Activated naive CD4-positive, alpha-beta T cell (primary cell): ENCODE data around the gene LRP11.
A peak's percentile ranks its signal among the peaks of the same experiment; 100 is the strongest.
"Not testable (repeated sequence)": the region's sequence is repeated elsewhere in the genome, so short reads cannot be mapped to it uniquely, and the experiment has no call there.

Source experiments
- DNase-seq, 4 experiments: peaks; one replicate each; lab custom pipeline; 2025; lab: John Stamatoyannopoulos, UW

Gene LRP11

DNA sequence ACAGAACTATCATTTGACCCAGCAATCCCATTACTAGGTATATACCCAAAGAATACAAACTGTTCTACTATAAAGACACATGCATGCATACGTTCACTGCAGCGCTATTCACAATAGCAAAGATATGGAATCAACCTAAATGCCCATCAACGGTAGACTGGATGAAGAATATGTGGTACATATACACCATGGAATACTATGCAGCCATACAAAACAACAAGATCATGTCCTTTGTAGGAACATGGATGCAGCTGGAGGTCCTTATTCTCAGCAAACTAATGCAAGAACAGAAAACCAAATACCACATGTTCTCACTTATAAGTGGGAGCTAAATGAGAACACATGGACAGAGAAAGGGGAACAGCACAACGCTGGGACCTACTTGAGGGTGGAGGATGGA is 15.8 kb downstream of the LRP11 start:
- not testable (repeated sequence) for DNase-seq

DNA sequence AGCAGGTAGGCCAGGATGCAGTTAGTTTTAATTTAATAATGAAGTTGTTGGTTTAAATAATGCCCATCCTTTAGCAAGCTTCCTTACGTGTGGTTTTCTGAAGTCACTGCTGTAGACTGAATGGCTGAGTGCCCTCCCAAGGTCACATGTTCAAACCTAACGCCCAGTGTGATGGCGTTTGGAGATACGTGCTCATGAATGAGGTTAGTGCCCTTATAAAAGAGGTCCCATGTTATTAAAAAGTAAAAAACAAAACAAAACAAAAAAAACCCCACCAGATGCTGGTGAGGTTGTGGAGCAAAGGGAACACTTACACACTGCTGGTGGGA is 16.3 kb downstream of the LRP11 start:
- DNase-seq, result no peak

DNA sequence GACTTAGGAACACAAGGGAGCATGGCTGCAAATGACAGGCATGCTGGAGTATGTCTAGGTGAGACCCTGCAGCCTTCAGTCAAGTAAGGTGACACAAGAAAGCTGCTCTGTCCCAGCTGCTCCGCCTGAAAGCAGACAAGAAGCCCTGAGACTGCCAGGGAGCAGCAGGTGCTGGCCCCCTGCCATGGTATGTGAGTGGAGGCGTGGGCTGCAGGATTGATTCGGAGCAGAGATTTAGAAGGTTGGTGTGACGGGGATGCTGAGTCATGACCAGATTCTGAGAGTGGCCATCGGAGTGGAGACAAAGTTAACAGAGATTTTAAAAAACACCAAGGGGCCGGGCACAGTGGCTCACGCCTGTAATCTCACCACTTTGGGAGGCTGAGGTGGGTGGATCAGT is 17.8 kb downstream of the LRP11 start:
- DNase-seq, result no peak

DNA sequence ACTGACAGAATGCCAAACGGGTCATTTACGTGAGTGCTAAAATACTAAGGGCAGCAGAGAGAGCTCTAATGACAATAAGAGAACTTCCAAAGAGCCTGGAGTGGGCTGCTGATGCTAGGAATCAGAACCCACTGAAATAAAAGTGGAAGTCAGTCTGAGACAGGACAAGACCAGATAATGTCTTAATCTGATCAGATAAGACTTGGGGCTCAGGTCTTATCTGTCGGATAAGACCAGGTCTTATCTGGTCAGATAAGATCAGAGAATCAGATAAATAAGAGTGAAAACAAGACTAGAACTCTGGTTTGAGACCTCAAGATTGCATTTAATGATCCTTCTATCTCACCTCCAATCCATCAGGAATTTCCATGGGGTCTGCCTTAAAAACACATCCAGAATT is 18.6 kb downstream of the LRP11 start:
- DNase-seq, result no peak

DNA sequence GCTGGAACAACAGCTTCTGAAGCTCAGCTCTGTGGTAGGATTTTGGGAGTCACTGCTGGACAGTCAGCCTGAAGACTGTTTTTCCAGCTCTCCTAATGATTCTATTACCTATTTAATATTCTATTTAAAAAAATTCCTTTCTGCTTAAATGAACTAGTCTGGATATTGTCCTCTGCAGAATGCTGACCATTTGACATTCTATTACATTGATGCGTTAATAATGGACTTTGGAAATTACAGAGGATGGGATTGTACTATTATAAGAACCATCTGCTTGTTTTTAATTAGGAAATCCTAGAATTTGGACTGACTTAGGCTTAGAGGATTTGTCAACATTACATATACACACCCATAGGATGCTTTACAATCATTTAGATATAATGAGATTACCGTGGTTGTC is 19.7 kb downstream of the LRP11 start:
- no peak for DNase-seq

DNA sequence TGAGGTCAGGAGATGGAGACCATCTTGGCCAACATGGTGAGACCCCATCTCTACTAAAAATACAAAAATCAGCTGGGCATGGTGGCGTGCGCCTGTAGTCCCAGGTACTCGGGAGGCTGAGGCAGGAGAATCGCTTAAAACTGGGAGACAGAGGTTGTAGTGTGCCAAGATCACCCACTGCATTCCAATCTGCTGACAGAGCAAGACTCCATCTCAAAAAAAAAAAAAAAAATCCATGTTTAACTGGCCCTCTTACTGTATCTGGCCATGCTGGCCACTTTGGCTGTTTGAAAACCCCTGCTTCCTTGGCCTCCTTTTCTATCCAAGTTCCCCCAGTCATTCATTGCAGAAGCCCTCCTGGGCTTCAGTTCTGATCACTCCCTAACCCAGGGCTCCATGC is 20.1 kb downstream of the LRP11 start:
- not testable (repeated sequence) for DNase-seq

DNA sequence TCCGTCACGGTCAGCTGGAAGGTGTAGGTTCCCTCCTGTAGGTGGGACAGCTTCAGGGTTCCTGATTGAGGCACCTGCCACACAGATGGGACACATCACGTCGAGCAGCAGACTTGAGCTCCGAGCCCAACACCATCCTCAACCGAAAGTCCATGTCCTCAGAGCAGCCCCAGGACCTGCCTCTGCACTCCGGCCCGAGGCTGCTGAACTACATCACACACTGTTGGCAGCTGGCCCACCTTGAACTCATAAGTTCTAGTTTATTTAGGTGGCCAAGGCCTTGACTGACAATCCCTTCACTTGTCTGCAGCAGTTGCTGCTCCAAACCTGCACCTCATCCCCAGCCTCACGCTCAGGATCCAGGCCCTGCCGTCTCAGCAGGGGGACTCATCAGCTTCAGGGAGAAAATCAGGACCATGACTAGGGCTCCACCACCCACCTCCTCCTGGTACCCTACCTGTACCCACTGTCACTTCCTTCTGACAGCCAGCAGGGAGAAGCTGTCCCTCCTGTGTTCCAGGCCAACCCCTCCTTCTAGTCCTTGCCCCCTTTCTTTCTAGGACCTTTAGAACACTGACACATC is 21.0 kb downstream of the LRP11 start:
- no peak for DNase-seq

DNA sequence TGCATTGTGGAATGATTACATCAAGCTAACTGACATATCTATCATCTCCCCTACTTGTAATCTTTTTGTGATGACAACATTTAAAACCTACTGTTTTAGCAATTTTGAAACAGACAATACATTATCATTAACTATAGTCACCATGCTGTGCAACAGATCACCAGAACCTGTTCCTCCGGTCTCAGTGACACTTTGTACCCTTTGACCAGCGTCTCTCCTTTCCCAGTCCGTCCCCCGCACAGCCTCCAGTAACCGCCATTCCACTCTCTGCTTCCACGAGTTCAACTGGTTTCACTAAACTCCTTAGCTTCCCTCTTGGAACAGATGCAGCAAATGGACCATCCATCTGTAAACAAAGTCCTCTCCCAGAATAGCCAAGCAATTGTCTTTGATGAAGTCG is 21.8 kb downstream of the LRP11 start:
- no peak for DNase-seq

DNA sequence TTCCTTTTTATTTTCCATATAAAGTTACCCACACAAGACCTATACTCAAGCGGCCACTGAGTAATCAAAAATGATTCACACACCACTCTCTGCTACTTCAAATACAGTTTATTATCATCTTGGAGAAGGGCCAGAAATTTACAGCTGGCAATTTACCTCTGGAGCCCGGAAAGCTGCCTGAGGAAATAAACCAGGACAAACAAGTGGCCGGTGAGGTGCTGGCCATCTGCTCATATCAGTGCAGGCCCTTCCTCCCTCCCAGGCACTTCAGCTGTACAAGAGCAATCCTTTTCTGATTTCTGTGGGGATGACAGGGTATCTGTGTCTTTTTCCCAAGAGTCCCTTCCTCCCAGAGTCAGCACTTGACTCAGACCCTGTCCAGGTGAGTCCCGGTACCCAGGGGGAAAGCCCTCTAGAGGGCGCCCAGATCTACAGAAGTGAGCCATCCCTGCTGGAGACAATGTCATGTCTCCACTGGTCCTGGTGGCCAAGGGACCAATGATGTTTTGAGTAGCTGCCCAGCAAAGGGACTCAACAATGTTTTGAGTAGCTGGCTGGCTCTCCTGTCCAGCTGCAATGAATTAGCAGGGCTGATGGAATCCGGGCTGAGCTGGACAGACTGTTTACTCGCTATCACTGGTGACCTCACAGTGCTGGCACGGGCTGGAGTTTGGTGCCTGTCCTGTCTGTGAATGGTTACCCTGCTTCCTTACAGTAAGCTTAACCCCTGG is 23.6 kb downstream of the LRP11 start:
- peak in 1 of 4 experiments; percentile 22 for DNase-seq

DNA sequence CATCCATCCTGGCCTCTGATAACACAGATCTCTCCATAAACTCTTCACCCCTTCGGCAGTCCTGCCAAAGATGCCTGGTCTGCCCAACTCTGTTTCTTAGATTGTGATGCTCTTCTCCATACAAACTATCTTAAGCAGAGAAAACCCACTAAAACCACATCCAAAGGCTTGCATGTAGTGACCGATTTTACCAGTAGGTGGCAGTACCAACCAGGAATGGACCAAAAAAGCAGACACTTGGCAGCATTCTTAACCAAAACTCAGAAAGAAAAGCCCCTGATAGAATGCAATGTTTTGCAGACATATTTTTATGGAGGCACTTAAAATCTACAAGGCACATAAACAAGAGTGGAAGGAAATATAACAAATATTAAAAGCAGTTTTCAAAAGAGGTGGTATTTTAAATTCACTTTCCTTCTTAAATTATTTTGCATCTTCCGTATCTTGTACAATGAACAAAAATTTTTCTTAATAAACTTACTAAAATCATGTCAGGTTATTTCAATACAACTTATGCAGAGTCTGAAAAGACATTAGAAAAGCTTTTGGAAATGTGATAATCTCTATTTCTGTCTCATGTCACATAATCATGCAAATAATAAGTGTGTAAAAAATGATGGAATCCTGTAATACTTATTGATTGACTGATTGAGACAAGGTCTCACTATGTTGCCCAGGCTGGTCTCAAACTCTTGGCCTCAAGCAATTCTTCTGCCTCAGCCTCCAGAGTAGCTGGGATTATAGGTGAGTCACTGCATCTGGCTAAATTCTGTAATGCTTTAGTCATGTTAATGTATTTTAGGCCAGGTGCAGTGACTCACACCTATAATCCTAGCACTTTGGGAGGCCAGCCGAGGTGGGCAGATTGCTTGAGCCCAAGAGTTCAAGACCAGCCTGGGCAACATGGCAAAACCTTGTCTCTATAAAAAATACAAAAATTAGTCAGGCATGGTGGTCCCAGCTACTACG is 29.4 kb downstream of the LRP11 start:
- peak; percentile 21 to 58 (median 36) for DNase-seq

DNA sequence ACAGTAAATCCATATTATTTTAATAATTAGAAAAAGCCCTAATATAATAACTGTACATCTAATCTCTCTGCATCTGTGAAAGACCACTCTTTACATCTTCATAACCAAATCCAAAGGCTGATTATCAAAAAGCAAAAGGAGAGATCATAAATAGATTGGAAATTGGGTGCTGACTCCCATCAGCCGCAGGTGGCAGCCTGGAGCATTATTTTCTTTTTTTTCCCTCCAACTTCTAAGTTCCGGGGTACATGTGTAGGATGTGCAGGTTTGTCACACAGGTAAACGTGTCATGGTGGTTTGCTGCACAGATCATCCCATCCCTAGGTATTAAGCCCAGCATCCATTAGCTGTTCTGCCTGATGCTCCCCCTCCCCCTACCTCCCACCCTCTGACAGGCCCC is 30.5 kb downstream of the LRP11 start:
- no peak for DNase-seq

DNA sequence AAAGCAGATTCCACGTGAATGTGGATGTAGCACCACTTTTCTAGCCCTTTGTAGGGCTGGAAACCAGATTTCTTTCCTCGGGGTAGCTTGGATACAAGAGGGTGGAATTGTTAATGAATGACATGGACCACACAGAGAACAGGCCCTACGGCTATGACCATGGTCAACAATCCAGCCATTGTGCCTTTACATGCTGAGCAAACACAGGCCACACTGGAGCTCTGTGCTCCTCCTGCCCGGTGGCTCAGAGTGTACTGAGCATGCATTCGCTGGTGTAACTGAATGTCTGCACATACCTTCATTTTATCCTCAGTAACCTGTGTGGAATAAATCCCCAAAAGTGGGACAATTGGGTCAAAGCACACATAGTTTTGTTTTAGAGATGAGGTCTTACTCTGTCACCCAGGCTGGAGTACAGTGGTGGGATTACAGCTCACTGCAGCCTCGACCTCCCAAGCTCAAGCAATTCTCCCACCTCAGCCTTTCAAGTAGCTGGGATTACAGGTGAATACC is 32.8 kb downstream of the LRP11 start:
- DNase-seq, result no peak

DNA sequence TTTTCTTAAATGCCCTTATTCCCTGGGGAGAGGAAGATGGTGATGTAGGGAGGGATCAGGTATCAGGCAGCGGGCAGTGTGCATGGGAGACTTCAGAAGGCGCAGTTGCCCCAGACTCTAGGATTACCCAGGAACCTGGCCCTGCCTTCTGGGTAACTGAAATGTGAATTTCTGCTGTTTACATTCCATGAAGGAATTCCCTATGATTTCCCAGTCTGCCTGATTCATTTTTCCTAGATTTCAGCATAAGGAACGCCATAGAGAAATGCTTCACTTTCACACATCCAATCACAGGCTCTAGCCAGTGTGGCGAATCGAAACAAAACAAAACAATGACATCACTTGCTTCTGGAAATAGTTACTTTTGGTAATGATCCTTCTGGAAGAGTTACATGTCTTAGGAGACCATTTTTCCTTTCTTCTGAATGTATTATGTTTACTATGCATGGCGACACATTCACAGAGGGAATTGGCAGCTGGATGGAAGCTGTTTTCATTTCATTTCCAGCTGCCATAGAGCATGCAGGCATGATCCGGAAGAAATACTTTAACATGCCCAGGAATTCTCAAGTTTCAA is 33.3 kb downstream of the LRP11 start:
- no peak for DNase-seq

DNA sequence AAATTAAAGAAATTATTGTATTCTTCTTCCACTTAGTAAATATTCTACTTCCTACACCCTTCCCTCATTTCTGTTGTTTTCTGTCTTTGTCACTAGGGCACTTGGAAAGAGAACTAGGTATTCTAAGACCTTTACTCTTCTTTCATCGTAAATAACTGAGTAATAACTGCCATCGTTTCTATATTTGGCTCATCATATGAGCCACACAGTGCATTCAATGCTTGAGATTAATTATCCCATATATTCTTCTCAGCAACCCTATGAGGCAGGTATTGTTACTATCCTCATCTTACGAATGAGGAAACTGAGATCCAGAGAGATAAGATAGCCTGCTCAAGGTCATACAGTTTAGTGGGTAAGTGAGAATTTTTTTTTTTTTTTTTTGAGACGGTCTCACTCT is 38.9 kb downstream of the LRP11 start:
- no peak for DNase-seq

DNA sequence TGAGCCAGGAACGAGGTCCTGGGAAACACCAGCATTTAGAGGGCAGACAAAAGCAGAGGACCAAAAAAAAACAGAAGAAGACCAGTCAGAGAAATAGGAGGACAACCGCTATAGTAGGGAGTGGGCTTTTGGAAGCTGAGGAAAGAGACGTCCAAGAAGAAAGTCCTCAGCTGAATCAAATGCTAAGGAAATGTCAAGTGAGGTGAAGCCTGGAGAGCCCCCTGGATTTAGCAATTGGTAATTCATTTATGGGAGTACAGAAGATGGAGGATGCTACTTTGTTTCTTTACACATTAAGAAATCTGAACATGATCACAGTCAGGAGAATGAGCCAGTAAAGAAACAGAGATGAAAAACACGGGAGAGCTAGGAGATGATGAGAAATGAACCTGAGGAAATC is 41.1 kb downstream of the LRP11 start:
- DNase-seq, result no peak

DNA sequence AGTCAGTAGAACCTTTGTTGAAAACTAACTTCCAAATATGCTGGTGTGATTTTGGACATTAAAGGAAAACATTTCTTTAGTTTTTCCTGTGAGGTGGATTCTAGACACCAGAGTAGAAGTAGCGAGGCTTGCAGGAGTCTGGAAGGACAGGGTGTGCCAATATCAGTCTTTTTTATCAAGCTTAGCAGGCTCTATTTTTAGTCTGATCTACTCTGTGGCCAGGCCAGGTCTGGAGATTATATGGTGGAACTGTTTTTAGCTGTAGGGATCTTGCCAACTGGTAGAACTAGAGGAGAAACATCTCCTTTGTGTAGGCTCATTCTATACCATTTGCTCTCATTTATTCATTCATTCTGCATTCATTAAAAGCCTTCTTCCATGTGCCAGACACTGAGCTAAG is 42.7 kb downstream of the LRP11 start:
- DNase-seq, result no peak

DNA sequence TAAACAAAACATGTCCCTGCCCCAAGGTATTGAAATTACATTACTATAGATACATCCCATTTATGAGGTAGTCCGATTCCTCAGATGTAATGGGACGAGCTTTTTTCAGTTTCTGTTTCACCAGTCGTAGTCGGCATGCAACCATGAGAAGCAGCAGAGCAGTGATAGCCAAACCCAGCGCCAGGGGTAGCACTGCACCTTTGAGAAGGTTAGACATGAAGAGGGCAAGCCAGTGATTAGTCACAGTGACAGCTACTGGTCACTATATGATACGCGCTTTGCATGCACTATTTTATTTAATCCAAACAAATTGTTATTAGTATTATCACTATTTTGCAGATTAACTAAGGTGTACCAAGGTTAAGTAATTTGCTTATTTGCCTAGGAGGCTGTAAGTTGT is 43.7 kb downstream of the LRP11 start:
- no peak for DNase-seq

DNA sequence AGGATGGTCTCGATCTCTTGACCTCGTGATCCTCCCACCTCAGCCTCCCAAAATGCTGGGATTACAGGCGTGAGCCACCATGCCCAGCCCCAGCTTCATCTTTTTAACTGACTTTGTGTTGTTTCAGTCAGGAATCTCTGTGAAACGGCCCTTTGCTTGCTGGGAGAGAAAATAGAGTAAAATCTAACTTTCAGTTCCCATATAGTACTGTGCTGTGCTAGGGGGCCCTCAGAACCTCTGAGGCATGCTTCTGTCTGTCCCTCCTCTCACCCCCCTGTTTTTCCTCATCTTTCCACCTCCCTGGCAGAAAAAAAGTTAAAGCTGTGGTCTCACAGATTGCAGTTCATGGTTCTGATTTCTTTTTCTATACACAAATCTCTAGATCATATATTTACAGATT is 48.4 kb downstream of the LRP11 start:
- no peak for DNase-seq

DNA sequence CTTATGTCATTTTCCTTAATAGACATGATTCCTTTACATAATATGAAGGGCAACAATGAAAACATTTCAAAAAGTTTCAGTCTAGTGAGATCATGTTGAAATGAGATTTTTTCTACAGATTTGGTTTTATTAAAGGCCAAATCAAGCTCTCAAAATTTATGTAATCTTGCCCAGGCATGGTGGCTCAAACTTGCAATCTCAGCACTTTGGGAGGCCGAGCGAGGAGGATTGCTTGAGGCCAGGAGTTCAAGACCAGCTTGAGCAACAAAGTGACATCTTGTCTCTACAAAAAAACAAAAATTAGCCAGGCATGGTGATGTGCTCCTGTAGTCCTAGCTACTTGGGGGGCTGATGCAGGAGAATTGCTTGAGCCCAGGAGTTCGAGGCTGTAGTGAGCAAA is 50.8 kb downstream of the LRP11 start:
- no peak for DNase-seq

DNA sequence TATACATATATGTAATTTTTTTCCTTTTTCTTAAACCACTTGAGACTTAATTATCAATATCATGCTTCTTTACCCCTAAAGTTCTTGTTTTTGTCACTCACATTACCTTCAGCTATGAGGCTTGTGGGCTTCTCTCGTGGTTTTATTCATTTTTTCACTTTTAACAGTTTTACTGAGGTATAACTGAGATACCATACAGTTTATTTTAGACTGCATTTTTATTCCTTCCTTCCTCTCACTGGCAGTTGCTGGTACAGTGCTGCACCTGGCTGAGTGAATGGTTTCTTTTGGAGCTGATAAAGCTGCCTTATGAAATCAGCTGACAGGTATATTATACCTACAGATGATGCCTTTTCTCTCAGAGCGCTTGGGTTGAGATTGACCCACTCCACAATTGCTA is 54.4 kb downstream of the LRP11 start:
- no peak for DNase-seq

DNA sequence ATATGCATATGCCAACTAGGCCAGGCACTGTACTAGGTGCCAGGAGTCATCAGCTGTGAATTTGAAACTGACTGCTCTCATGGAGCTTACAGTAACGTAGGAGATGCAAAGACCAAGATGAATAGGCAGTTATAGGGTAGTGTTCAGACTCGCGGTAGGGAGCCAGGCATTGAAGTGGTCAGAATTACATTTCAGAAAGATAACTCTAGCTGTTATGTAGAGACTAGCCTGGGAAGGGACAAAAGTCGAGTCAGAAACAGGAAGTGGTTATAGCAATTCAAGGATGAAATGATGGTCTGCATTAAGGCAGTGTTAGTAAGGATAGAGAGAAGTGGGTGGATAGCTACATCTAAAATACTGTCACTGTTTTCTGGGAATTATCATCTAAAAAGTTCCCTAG is 58.0 kb downstream of the LRP11 start:
- DNase-seq, result no peak

DNA sequence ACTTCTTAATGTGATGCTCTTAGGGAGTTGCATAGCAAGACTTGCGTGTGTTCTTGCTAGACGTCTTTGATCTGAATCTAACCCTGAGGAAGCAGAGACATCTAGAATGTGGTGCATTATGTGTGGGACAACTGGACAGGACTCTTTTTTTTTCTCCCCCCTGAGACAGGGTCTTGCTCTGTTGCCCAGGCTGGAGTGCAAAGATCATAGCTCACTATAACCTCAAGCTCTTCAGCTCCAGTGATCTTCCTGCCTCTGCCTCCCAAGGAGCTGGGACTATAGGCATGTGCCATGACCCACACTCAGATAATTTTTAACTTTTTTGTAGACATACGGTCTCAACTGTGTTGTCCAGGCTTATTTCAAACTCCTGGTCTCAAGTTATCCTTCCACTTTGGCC is 80.6 kb downstream of the LRP11 start:
- DNase-seq, result no peak

DNA sequence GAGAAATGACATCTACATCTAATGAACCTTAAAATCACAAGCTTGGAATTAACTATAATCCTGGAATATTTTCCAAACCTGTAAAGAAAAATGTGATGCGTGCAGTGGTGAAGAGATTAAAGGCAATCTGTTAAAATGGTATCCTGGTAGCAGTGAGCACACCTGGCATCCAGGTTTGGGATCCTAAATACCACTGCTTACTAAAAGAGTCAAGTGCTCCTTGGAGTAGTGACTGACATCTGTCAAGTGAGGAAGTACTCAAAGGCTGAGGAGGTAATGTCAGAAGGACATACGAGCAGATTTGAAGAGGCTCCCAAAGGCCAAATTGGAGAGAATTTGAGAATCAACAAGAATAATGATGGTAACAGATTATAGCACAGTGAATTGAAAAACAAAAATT is 81.8 kb downstream of the LRP11 start:
- DNase-seq, result no peak
